NCI-H510A treated with DMSO at 0.1 percent for 48 hours (cell line): ENCODE results near the gene SNRNP40.
"Not testable (repeated sequence)": the region's sequence is repeated elsewhere in the genome, so short reads cannot be mapped to it uniquely, and the experiment has no call there.

Source experiments
- DNase-seq: peaks from one replicate; lab custom pipeline; 2025; lab: John Stamatoyannopoulos, UW

SNRNP40 gene

GRCh38 chr1:31282426-31282825 is 14.2 kb downstream of the SNRNP40 start:
- DNase-seq: not testable (repeated sequence)

DNA sequence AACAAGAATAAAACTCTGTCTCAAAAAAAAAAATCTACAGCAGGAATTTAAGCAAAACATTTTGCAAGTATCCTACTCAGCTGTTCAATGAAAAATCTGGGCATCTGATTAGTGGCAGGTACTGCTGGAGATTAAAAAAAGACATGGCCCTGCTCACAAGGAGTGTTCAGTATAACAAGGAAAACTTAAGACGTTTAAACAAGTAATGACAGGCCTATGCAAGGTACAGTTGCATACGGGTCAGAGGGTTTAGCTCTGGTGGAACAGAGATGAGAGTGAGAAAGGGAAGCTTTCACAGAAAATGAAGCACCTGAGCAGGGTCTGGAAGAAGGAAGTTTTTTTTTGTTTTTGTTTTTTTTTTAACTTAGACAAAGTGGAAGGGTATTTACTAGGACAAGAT is 23.0 kb downstream of the SNRNP40 start:
- no peak for DNase-seq

- DNase-seq: no peak
Observed at GRCh38 chr1:31272369-31272768, 24.2 kb downstream of the SNRNP40 start.

- DNase-seq: no peak
Observed at GRCh38 chr1:31266547-31266946, 30.0 kb downstream of the SNRNP40 start.

- DNase-seq: no peak
Observed at GRCh38 chr1:31264790-31265386, 31.7 kb downstream of the SNRNP40 start.

GRCh38 chr1:31263408-31263807 is 33.2 kb downstream of the SNRNP40 start:
- no peak for DNase-seq

DNA sequence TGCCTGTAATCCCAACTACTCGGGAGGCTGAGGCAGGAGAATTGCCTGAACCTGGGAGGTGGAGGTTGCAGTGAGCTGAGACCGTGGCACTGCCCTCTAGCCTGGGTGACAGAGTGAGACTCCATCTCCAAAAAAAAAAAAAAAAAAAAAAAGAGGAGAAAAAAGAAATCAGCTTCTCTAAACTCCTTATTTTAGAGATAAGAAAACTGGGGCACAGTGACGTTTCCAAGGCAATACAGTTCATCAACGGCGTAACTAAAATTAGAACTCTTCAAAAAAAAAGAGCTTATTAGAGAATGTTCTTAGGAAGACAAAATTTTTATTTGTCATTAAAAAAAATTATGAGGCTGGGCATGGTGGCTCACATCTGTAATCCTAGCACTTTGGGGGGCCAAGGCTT is 34.2 kb downstream of the SNRNP40 start:
- DNase-seq: not testable (repeated sequence)

DNA sequence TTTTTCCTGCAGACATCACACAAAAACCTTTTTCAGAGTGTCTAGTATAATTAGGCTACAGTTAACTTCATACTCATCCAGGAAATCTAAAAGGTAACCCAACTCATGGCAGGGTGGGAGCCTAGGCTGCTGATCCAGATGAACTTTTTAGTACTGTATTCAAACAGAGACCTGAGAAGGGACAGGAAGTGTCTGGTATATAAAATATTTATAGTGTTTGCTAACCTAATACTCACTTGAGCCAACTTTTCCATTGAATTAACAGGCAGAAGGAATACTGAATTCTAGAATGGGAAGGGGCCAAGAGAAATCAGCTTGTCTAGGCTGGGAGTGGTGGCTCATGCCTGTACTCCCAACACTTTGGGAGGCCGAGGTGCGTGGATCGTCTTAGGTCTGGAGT is 34.7 kb downstream of the SNRNP40 start:
- DNase-seq: no peak

- no peak for DNase-seq
Observed at GRCh38 chr1:31259746-31260145, 36.8 kb downstream of the SNRNP40 start.

DNA sequence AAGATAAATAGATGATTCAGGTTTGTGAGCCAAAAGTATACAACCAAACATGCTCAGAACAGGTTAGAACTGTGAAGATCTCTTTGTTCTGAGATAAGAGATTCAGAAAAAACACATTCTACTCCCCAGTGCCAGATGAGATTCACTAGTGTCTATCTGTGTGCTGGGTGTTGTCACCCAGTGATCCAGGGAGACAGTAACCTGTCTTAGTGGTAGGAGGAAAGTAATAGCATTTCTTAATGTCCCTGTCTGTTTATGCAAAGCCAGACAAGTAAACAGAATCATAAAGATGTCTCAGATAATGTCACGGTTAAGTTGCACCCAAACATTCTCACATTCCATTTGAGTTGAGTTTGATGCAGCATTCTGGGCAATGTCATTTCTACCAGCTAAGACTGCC is 38.0 kb downstream of the SNRNP40 start:
- no peak for DNase-seq

DNA sequence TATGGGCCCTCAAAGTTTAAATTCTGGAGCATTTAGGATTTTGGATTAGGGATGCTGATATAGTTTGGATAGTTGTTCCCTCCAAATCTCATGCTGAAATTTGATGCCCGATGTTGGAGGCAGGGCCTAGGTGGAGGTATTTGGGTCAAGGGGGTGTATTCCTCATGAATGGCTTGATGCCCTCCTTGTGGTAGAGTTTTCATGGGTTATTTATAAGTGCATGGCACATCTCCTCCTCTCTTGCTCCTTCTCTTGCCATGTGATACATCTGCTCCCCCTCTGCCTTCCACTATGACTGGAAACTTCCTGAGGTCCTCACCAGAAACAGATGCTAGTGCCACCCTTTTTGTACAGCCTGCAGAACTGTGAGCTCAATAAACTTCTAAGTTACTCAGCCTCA is 39.4 kb downstream of the SNRNP40 start:
- no peak for DNase-seq

GRCh38 chr1:31249854-31250253 is 46.7 kb downstream of the SNRNP40 start:
- no peak for DNase-seq

- no peak for DNase-seq
Observed at GRCh38 chr1:31248276-31248675, 48.3 kb downstream of the SNRNP40 start.

GRCh38 chr1:31244326-31244725 is 52.3 kb downstream of the SNRNP40 start:
- DNase-seq: no peak

DNA sequence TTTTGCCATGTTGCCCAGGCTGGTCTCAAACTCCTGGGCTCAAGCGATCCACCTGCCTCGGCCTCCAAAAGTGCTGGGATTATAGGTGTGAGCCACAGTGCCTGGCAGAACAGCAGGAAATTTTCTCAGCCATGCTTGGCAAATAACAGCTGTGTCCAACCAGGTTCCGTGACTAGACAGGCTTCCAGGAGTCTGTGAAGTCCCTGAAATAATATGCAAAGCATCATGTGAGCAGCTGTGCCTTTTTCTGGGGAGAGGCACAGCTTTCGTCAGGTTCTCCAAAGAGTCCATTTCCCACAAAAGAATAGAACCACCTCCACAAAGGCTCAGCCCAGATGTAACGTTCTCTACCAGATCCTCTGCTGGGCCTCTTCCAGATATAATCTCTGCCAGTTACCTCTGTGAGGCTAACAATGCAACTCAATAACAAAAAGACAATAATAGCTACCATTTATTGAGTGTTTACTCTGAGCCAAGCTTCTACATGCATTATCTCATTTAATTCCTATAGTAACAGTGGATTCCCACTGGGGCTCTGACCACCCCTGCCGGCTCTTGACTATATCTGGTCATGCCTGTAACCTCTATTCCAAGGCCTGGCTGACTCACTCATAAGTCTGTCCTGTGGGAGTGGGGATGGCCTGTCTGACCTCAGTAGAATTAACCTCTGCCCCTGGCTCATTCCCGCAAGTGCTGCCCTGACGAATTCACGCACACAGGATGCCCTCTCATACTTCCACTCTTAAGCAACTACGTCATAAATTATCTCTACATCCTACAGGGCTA is 52.9 kb downstream of the SNRNP40 start:
- no peak for DNase-seq

DNA sequence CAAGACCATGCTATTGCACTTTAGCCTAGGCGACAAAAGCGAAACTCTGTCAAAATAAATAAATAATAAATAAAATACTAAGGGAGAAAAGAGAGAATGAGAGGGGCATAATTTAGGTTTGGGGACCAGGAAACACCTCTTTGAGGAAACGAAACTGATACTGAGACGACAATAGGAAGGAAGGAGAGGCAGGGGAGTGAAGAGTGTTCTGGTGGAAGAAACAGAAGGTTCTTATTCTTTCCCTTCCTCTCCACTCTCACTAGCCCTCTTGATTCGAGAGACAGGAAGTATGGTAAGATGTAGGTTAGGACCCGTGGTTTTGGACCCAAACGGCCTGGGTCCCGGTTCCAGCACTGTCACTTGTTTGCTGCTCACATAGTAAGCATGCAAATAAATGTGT is 55.3 kb downstream of the SNRNP40 start:
- DNase-seq: no peak

DNA sequence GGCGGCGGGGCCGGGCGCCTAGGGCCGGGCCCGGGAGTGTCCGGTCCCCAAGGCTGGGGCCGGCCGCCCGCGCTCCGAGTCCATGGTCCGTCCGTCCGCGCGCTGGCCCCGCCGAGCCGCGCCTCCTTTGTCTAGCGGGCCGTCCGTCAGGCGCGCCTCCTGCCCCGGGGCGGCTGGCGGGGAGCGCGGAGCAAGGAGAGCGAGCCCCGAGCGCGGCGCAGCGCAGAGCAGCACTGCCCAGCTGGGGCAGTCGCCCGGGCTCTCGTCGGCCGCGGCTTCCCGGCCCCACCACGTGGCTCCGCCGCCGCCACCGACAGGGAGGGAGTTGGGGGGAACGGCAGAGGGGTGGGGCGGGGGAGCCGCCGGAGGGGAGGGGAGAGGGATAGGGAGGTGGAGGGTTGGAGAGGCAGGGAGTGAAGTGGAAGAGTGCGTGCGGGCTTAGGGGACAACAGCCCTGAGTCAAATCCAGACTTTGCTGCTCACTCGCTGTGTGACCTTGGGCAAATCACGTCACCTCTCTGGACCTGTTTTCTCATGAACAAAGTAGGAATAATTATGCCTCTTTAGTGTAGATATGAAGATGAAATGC is 56.8 kb downstream of the SNRNP40 start, which contains the start of gene NKAIN1:
Gene NKAIN1, minus strand, starts transcription at position 235 of the 589 bp plus-strand sequence. CDS start 340 bp downstream, outside the sequence.
- DNase-seq: peak; percentile 17

DNA sequence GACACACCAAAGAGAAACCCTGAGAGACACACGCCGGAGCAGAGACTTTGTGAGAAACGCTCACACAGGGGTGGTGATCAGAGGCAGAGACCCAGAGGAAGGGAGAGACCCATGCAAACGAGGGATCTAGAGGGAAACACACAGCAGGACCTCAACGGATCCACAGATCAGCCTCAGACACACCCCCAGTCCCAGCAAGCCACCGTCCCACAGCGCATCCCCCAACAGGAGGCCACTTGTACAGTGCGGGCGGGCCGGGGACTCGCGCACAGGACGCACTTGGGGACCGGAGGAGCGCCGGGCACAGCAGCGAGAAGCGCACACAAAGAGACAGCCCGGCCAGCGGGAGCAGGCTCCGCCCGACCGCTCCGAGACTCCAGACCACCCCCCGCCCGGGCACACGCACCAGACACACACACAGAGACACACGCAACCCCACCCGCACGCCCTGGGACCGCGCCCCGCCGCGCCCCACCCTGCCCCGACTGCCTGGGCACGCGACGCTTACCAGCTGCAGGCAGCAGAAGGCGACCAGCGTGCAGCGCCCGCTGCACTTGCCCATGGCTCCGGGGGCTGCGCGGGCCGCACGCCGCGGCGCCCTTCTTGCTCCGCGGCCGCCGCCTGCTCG is 57.5 kb downstream of the SNRNP40 start:
- peak; percentile 13 for DNase-seq

DNA sequence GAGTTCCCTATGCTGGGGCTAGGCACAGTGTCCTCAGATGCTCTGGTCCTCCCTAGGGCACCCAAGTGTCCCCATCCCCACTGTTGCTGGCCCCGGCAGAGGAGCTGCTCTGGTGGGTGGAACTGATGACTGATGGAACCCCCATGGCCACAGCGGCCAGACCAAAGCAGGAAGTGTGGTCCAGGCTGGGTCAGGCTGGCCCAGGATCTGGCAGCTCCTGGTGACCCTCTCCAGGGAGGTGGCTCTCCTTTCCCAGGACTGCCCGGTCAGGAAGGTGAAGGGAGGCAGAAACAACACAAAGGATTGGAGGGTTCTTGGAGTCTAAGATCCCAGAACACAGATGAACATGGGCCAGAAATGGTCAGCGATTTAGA is 58.0 kb downstream of the SNRNP40 start:
- DNase-seq: no peak

- DNase-seq: no peak
Observed at GRCh38 chr1:31234870-31235269, 61.7 kb downstream of the SNRNP40 start.

- DNase-seq: no peak
Observed at GRCh38 chr1:31234123-31234708, 62.4 kb downstream of the SNRNP40 start.

- no peak for DNase-seq
Observed at GRCh38 chr1:31232689-31233088, 63.9 kb downstream of the SNRNP40 start.
